Measurements from ENCODE around the gene LRFN4. TPM values are rescaled to one million over a fixed set of nuclear protein-coding genes. Genes with fewer than 3 reads are reported as not detected.

Gene LRFN4
- total RNA-seq, 1 experiment from 2014 or later: 66.7 TPM

DNA sequence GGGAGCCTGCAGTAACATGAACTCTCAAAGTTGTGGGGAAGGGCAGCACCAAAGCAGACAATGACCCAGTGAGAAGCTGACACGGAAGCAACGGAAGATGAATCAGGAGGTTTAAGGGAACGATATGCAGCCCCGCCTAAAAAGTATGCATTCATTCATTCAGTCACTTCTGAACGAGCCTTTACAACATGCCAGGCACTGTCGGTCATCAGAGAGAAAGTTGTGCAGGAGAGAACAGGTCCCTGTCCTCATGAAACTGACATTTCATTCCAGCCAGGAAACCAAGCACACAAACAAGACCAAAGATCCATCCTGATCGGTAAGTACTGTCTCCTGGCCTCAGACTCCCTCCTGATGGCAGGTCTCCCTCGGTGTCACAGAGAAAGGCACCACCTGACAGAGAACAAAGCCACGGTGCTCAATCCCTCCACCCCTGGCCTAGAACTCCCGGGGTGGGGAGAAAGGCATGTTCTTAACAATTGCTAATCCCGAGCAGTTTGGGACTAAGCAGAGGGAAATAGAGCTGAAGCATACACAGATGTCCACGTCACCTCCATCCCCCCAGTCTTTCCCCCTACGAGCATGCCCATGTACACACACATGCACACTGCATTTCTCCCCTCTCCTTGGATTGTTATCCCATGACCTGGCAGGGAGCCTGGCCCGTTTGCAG lies 49.3 kb downstream of the LRFN4 start:
- Histone ChIP-seq H3K79me2 (ENCODE audit: insufficient read depth, low read length) (no peaks in the 10 kb centered on the region), H3K4ac (ENCODE audit: low read depth, low read length) (no peak overlapping the region), H3K56ac (ENCODE audit: insufficient read length, low read depth, low read length) (no peak overlapping the region), H3K9me3 (ENCODE audit: control insufficient read depth, low read depth, low read length) (no peaks in the 10 kb centered on the region), H2BK12ac (ENCODE audit: insufficient read length, low read depth, low read length) (no peak overlapping the region), H3K79me1 (ENCODE audit: insufficient read depth, low read depth, low read length, poor library complexity, severe bottlenecking) (no peaks in the 10 kb centered on the region), H3K9ac (ENCODE audit: extremely low read depth, insufficient read length, low read length) (no peak overlapping the region), H3K14ac (ENCODE audit: insufficient read depth, low read length) (0 out of 2 replicates have a peak overlapping the region, but pooled peaks have one; percentile 14), H3T11ph (ENCODE audit: low read length) (no peak overlapping the region), H2BK20ac (ENCODE audit: low read depth, low read length, poor library complexity, severe bottlenecking) (no peak overlapping the region), H3K27me3 (ENCODE audit: insufficient read depth, low read length) (no peaks in the 10 kb centered on the region), H4K8ac (replicated peaks; ENCODE audit: insufficient read length, low read depth, low read length) (no peak overlapping the region), H2BK15ac (ENCODE audit: low read depth, low read length) (no peak overlapping the region), H2AFZ (ENCODE audit: low read length) (no peak overlapping the region), H3K23ac (ENCODE audit: insufficient read length, low read depth, low read length) (no peak overlapping the region), H4K20me1 (ENCODE audit: control insufficient read depth, insufficient read depth, insufficient read length) (no peaks in the 10 kb centered on the region), H3K4me2 (ENCODE audit: insufficient read depth, insufficient read length, low read length) (no peak overlapping the region), H3K4me1 (ENCODE audit: insufficient read depth, low read length) (peaks cover 10% of the 10 kb centered on the region; the same call in 1 of the 2 replicates), H3K23me2 (ENCODE audit: insufficient read length, low read depth, low read length, poor library complexity, severe bottlenecking) (no peaks in the 10 kb centered on the region), H2BK5ac (ENCODE audit: insufficient read length, low read length) (no peak overlapping the region), H4K91ac (ENCODE audit: insufficient read length, low read depth, low read length) (no peak overlapping the region), H3K18ac (ENCODE audit: insufficient read length, low read depth, low read length) (peak overlapping the region; percentile 2), H3K27ac (ENCODE audit: insufficient read length, low read depth, low read length) (no peak overlapping the region), H2AK5ac (ENCODE audit: insufficient read length, low read length) (no peak overlapping the region), H2BK120ac (ENCODE audit: low read depth, low read length, poor library complexity, severe bottlenecking) (no peak overlapping the region), H4K5ac (ENCODE audit: insufficient read length, low read depth, low read length) (no peak overlapping the region)
- peaks cover 60 to 67% of the 10 kb centered on the region in 2 experiments for H3K4me1 Mint-ChIP-seq
- no peaks in the 10 kb centered on the region for H3K9me3 Mint-ChIP-seq
- no CpG with 5 or more reads among the region's 14 CpGs for whole genome bisulfite sequencing (ENCODE audit: extremely low coverage, insufficient read length, low lambda C conversion rate)
- TF ChIP-seq, protein P1, sequence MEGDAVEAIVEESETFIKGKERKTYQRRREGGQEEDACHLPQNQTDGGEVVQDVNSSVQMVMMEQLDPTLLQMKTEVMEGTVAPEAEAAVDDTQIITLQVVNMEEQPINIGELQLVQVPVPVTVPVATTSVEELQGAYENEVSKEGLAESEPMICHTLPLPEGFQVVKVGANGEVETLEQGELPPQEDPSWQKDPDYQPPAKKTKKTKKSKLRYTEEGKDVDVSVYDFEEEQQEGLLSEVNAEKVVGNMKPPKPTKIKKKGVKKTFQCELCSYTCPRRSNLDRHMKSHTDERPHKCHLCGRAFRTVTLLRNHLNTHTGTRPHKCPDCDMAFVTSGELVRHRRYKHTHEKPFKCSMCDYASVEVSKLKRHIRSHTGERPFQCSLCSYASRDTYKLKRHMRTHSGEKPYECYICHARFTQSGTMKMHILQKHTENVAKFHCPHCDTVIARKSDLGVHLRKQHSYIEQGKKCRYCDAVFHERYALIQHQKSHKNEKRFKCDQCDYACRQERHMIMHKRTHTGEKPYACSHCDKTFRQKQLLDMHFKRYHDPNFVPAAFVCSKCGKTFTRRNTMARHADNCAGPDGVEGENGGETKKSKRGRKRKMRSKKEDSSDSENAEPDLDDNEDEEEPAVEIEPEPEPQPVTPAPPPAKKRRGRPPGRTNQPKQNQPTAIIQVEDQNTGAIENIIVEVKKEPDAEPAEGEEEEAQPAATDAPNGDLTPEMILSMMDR (conservative IDR thresholded peaks at IDR 0.05): no peak
- peak overlapping the region; percentile 18 to 94 (median 84); a peak in 5 of 7 replicates for H3K27ac Mint-ChIP-seq
- H3K27me3 Mint-ChIP-seq (ENCODE audit: low read depth): no peaks in the 10 kb centered on the region
- DNase-seq: no peak
- peak overlapping the region; percentile 1 to 23; a peak in 2 of 5 replicates for H3K4me3 Mint-ChIP-seq
- H3K36me3 Mint-ChIP-seq (ENCODE audit: insufficient read depth in 1 of 3, low read depth in 3 of 3): peaks cover 0 to 3% (median 0%) of the 10 kb centered on the region in 3 experiments; a peak in 1 of 7 replicates

Measured in H9 (cell line).